Measurements from ENCODE around the gene TMEM94.
A peak's percentile ranks its signal among the peaks of the same experiment; 100 is the strongest.

Gene TMEM94

DNA sequence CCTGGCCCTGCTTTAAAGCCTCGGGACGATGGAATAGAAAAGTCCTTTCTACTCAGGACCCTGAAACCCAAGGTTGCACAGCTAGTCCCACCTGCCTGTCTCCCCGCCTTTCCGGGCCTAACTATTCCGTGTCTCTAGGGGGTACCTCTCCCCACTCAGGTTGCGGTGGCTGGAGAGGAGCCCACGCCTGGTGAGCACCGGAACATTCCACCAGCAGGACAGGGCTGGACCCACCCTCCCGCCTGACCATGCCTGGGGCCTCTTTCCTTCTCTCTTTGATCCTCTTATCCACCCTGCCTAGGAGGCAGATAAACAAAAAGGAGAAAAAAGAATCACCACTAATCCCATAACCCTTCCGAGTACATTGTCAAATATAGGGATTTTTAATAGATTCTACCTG is 79.9 kb downstream of the TMEM94 start:
- Histone ChIP-seq H3K4ac (ENCODE audit: low read length) (no peak overlapping the region), H4K91ac (ENCODE audit: low read depth, low read length, poor library complexity) (no peak overlapping the region), H3K23ac (ENCODE audit: low read depth, low read length, poor library complexity) (no peak overlapping the region), H2BK12ac (ENCODE audit: low read length) (no peak overlapping the region), H3K9me3 (replicated peaks in 1 of 2; ENCODE audit: control insufficient read depth in 2 of 2, insufficient read depth in 1 of 2, low read depth in 1 of 2, low read length in 2 of 2) (no peaks in the 10 kb centered on the region), H3K18ac (ENCODE audit: low read length) (no peak overlapping the region), H2AFZ (ENCODE audit: low read length) (no peak overlapping the region), H2AK5ac (ENCODE audit: low read depth, low read length) (no peak overlapping the region), H3K36me3 (replicated peaks in 1 of 2; ENCODE audit: control insufficient read depth in 2 of 2, insufficient read depth in 2 of 2, low read length in 2 of 2) (no peaks in the 10 kb centered on the region), H3K79me1 (ENCODE audit: low read depth, low read length) (peaks cover 2% of the 10 kb centered on the region), H2BK5ac (ENCODE audit: low read length) (no peak overlapping the region), H3K4me1 (ENCODE audit: control insufficient read depth in 2 of 2, insufficient read depth in 1 of 2, low read depth in 1 of 2, low read length in 2 of 2) (peaks cover 0 to 14% of the 10 kb centered on the region in 2 donors), H3K27me3 (ENCODE audit: control insufficient read depth in 3 of 3, insufficient read depth in 3 of 3, low read depth in 1 of 3, low read length in 3 of 3) (peaks cover 0 to 5% (median 0%) of the 10 kb centered on the region in 3 experiments), H4K8ac (ENCODE audit: low read depth, low read length) (no peak overlapping the region), H2BK120ac (ENCODE audit: low read depth, low read length) (no peak overlapping the region), H3K4me2 (ENCODE audit: insufficient read depth, low read length, poor library complexity, severe bottlenecking) (no peak overlapping the region), H3K4me3 (ENCODE audit: low read length in 2 of 2) (no peak overlapping the region), H2BK15ac (ENCODE audit: low read length) (no peak overlapping the region), H3K14ac (ENCODE audit: low read length) (no peak overlapping the region), H3K9ac (ENCODE audit: low read depth, low read length, poor library complexity) (no peak overlapping the region), H3K27ac (replicated peaks; ENCODE audit: low read length) (no peak overlapping the region)
- WGBS, 2 donors (ENCODE audit: extremely low coverage in 2 of 2, insufficient read length in 2 of 2, insufficient replicate concordance in 1 of 2) = no CpG with 5 or more reads among the region's 10 CpGs
- DNase-seq (ENCODE audit: low spot score) = no peak

DNA sequence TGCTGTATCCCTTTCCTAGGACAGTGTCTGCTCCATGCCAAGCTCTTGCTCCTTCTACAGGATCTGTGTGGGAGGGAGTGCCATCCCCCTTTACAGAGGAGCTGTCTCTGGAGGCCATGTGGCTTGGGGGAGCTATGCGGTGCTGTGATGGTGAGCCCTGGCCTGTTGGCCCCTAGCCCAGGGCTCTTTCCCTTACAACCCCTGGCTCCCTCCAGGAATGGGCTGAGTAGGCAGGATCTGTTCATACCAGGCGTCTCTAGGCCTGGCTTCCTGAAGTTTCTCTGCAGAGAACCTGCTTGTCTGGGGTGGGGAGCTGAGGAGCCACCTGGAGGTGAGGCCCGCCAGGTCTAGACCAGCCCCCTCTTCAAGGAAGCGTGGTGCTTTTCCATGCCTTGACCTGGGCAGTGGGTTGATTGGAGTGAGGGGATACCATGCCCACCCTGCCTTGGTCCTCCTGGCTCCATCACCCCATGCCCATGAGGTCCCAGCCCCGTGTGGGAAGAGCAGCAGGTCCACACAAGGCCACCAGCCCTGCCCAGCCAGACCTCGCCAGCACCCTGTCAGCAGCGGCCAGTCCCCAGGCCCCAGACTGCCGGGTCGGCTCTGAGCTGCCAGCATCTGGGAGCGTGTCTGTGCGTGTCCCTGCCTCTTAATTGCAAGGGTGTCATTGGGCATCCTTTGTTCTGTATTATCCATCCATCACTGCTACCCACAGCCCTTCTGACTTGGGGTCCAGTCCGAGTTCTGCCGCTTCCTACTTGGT is 83.7 kb downstream of the TMEM94 start:
- Histone ChIP-seq H2BK120ac (ENCODE audit: low read depth, low read length) (no peak overlapping the region), H3K27me3 (ENCODE audit: control insufficient read depth in 3 of 3, insufficient read depth in 3 of 3, low read depth in 1 of 3, low read length in 3 of 3) (peaks cover 0 to 38% (median 0%) of the 10 kb centered on the region in 3 experiments), H2BK12ac (ENCODE audit: low read length) (no peak overlapping the region), H3K4me2 (ENCODE audit: insufficient read depth, low read length, poor library complexity, severe bottlenecking) (no peak overlapping the region), H4K8ac (ENCODE audit: low read depth, low read length) (no peak overlapping the region), H3K4me1 (ENCODE audit: control insufficient read depth in 2 of 2, insufficient read depth in 1 of 2, low read depth in 1 of 2, low read length in 2 of 2) (peaks cover 0 to 18% of the 10 kb centered on the region in 2 donors), H3K4ac (ENCODE audit: low read length) (no peak overlapping the region), H3K27ac (replicated peaks; ENCODE audit: low read length) (no peak overlapping the region), H2BK5ac (ENCODE audit: low read length) (peak overlapping the region; percentile 80), H3K9me3 (replicated peaks in 1 of 2; ENCODE audit: control insufficient read depth in 2 of 2, insufficient read depth in 1 of 2, low read depth in 1 of 2, low read length in 2 of 2) (no peaks in the 10 kb centered on the region), H2AFZ (ENCODE audit: low read length) (no peak overlapping the region), H3K14ac (ENCODE audit: low read length) (no peak overlapping the region), H2BK15ac (ENCODE audit: low read length) (no peak overlapping the region), H3K9ac (ENCODE audit: low read depth, low read length, poor library complexity) (no peak overlapping the region), H3K36me3 (replicated peaks in 1 of 2; ENCODE audit: control insufficient read depth in 2 of 2, insufficient read depth in 2 of 2, low read length in 2 of 2) (no peaks in the 10 kb centered on the region), H3K23ac (ENCODE audit: low read depth, low read length, poor library complexity) (no peak overlapping the region), H3K4me3 (ENCODE audit: low read length in 2 of 2) (no peak overlapping the region), H4K91ac (ENCODE audit: low read depth, low read length, poor library complexity) (no peak overlapping the region), H3K79me1 (ENCODE audit: low read depth, low read length) (peaks cover 2% of the 10 kb centered on the region), H3K18ac (ENCODE audit: low read length) (peak overlapping the region; percentile 79), H2AK5ac (ENCODE audit: low read depth, low read length) (peak overlapping the region; percentile 39)
- DNase-seq (ENCODE audit: low spot score) = no peak
- WGBS, 2 donors (ENCODE audit: extremely low coverage in 2 of 2, insufficient read length in 2 of 2, insufficient replicate concordance in 1 of 2) = no CpG with 5 or more reads among the region's 13 CpGs

DNA sequence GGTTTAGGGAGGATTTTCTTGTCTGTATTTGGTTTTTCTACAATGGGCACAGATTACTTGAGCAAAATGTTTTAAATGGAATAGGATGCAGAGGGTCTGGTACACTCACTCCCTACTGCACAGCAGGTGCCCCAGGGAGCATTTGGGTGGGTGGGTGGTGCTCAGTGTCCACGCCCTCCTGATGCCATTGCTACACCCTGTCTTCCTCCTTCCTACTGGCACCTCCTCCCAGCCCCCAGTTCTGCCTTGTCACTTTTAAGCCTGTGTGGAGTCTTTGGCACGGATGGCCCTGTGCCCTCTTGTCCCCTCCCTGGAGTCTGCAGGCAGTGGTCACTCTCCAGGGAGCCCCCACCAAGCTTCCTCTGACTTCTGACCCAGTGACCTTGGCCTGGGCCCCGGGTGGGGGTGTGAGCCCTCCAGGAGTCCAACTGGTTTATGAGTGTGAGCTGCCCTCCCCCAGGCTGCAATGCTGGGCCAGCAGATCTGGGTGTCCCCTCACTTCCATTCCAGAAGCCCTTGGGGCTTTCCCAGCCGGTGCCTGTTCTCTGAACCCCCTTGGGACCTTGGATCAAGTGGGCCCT is 84.6 kb downstream of the TMEM94 start:
- Histone ChIP-seq H2AK5ac (ENCODE audit: low read depth, low read length) (no peak overlapping the region), H3K4ac (ENCODE audit: low read length) (no peak overlapping the region), H2BK12ac (ENCODE audit: low read length) (no peak overlapping the region), H2BK120ac (ENCODE audit: low read depth, low read length) (no peak overlapping the region), H2BK5ac (ENCODE audit: low read length) (no peak overlapping the region), H3K4me2 (ENCODE audit: insufficient read depth, low read length, poor library complexity, severe bottlenecking) (no peak overlapping the region), H3K4me3 (ENCODE audit: low read length in 2 of 2) (no peak overlapping the region), H3K18ac (ENCODE audit: low read length) (no peak overlapping the region), H3K27ac (replicated peaks; ENCODE audit: low read length) (no peak overlapping the region), H3K27me3 (ENCODE audit: control insufficient read depth in 3 of 3, insufficient read depth in 3 of 3, low read depth in 1 of 3, low read length in 3 of 3) (peaks cover 0 to 47% (median 0%) of the 10 kb centered on the region in 3 experiments), H3K9ac (ENCODE audit: low read depth, low read length, poor library complexity) (no peak overlapping the region), H3K23ac (ENCODE audit: low read depth, low read length, poor library complexity) (no peak overlapping the region), H2AFZ (ENCODE audit: low read length) (no peak overlapping the region), H3K4me1 (ENCODE audit: control insufficient read depth in 2 of 2, insufficient read depth in 1 of 2, low read depth in 1 of 2, low read length in 2 of 2) (peaks cover 0 to 17% of the 10 kb centered on the region in 2 donors), H3K79me1 (ENCODE audit: low read depth, low read length) (peaks cover 2% of the 10 kb centered on the region), H4K91ac (ENCODE audit: low read depth, low read length, poor library complexity) (no peak overlapping the region), H3K9me3 (replicated peaks in 1 of 2; ENCODE audit: control insufficient read depth in 2 of 2, insufficient read depth in 1 of 2, low read depth in 1 of 2, low read length in 2 of 2) (no peaks in the 10 kb centered on the region), H3K36me3 (replicated peaks in 1 of 2; ENCODE audit: control insufficient read depth in 2 of 2, insufficient read depth in 2 of 2, low read length in 2 of 2) (no peaks in the 10 kb centered on the region), H3K14ac (ENCODE audit: low read length) (no peak overlapping the region), H2BK15ac (ENCODE audit: low read length) (no peak overlapping the region), H4K8ac (ENCODE audit: low read depth, low read length) (no peak overlapping the region)
- WGBS, 2 donors (ENCODE audit: extremely low coverage in 2 of 2, insufficient read length in 2 of 2, insufficient replicate concordance in 1 of 2) = no CpG with 5 or more reads among the region's 4 CpGs
- no peak for DNase-seq (ENCODE audit: low spot score)

DNA sequence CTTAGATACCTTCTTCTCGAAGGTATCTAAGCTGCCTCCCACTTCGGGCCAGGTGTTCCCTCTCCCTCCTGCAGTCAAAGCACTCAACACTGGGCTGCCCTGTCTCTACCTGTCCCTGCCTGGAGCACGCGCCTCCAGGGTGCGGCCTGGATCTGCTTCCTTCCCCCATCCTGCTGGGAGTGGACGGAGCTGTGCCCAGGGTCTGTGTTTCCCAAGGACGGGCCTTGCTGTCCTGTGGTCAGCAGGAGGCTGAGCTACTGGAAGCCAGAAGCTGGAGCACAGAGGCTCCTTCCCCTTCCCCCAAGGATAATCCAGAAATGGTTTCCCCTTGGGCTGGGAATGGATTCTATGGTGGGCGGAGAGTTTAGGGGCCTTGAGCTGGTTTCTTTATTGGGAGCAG is 85.8 kb downstream of the TMEM94 start:
- Histone ChIP-seq H2BK12ac (ENCODE audit: low read length) (peak overlapping the region; percentile 44), H3K9ac (ENCODE audit: low read depth, low read length, poor library complexity) (peak overlapping the region; percentile 18), H2AK5ac (ENCODE audit: low read depth, low read length) (peak overlapping the region; percentile 51), H4K8ac (ENCODE audit: low read depth, low read length) (no peak overlapping the region), H3K23ac (ENCODE audit: low read depth, low read length, poor library complexity) (no peak overlapping the region), H3K36me3 (replicated peaks in 1 of 2; ENCODE audit: control insufficient read depth in 2 of 2, insufficient read depth in 2 of 2, low read length in 2 of 2) (no peaks in the 10 kb centered on the region), H3K14ac (ENCODE audit: low read length) (no peak overlapping the region), H2BK120ac (ENCODE audit: low read depth, low read length) (no peak overlapping the region), H3K9me3 (replicated peaks in 1 of 2; ENCODE audit: control insufficient read depth in 2 of 2, insufficient read depth in 1 of 2, low read depth in 1 of 2, low read length in 2 of 2) (no peaks in the 10 kb centered on the region), H3K4me3 (ENCODE audit: low read length in 2 of 2) (no peak overlapping the region), H3K18ac (ENCODE audit: low read length) (peak overlapping the region; percentile 90), H3K27me3 (ENCODE audit: control insufficient read depth in 3 of 3, insufficient read depth in 3 of 3, low read depth in 1 of 3, low read length in 3 of 3) (peaks cover 0 to 54% (median 0%) of the 10 kb centered on the region in 3 experiments), H2BK5ac (ENCODE audit: low read length) (no peak overlapping the region), H3K79me1 (ENCODE audit: low read depth, low read length) (peaks cover 2% of the 10 kb centered on the region), H3K4ac (ENCODE audit: low read length) (no peak overlapping the region), H2AFZ (ENCODE audit: low read length) (peak overlapping the region; percentile 33), H4K91ac (ENCODE audit: low read depth, low read length, poor library complexity) (peak overlapping the region; percentile 22), H3K4me1 (ENCODE audit: control insufficient read depth in 2 of 2, insufficient read depth in 1 of 2, low read depth in 1 of 2, low read length in 2 of 2) (peaks cover 0 to 15% of the 10 kb centered on the region in 2 donors), H3K4me2 (ENCODE audit: insufficient read depth, low read length, poor library complexity, severe bottlenecking) (no peak overlapping the region), H3K27ac (replicated peaks; ENCODE audit: low read length) (peak overlapping the region; percentile 56), H2BK15ac (ENCODE audit: low read length) (no peak overlapping the region)
- no peak for DNase-seq (ENCODE audit: low spot score)
- no CpG with 5 or more reads among the region's 8 CpGs for WGBS, 2 donors (ENCODE audit: extremely low coverage in 2 of 2, insufficient read length in 2 of 2, insufficient replicate concordance in 1 of 2)

Measured in neuronal stem cell (in vitro differentiated cells).